Measurements from ENCODE around the gene FASTK. TPM values are rescaled to one million over a fixed set of nuclear protein-coding genes. Genes with fewer than 3 reads are reported as not detected.
A peak's percentile ranks its signal among the peaks of the same experiment; 100 is the strongest.

FASTK gene
- total RNA-seq, 1 experiment from 2014 or later = 95.0 TPM

DNA sequence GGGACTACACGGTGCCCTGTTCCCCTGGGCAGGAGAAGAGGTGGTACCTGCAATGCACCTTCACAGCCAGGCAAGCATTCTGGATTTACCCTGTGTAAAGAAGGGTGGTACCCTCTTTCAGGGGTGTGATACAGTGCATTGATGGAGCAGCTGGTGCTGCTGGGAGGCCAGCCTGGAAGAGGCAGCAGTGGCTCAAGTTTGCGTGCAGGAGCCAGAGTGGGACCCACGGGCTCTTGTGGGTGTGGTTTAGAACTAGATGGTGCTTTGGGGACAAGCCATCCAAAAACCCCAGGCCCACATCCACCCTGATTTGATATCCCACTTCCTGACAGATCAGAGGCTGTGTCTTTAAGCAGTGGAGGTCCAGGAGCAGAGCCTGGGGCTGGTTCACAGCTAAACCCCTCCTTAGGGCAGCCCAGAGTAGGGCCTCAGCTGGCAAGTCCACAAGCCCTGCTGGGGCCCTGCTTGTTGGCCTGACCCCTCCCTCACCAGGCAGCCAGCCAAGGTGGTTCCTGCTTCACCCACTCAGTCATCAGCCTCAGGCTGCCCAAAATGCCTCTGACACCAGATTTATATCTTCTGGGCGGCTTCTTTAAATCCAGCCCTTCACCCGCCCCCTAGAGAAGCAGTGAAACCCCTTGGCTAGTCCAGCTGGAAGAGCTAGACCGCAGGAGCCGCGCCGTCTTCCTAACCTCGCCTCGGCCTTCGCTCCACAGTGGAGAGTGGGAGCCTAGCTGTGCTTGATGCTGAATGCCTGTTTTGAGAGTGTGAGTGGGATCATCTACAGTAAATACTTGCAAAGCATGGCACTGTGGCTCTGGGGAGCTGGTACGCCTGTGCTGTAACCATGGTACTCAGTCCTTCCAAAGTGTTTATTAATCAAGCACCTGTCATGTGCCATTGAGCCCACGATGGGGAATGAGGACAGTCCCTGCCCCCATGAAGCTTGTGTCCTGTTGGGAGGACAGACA is 33.7 kb downstream of the FASTK start:
- ATAC-seq (peak; percentile 6; the same call in 1 of the 2 replicates), DNase-seq (ENCODE audit: low read depth, low spot score) (no peak)

DNA sequence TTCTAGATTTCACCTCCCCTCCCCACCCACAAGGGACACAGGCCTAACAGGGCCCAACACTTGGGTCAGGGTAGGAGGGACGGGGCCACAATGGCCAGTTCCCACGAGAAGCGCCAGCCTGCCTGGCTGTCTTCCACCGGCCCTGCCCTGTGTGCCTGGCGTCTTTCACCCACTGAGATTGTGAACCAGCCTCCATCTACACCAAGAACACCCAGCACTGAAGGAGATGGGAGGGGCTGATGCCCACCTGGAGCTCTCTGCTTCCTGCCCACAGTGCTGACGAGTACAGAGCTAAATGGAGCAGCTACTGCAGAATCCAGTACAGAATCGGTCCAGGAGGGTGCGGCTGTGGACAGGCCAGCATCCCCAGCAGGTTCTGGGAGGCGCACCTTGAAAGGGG is 34.6 kb downstream of the FASTK start:
- in situ Hi-C loops (cut with HindIII; ENCODE audit: low pct_unique_long_range_greater_than_20kb, low sequenced_read_pairs) = no loop called here
- no peak for ATAC-seq
- no TSS peak for BruUV-seq (replicated peaks)
- TF ChIP-seq, protein P1, sequence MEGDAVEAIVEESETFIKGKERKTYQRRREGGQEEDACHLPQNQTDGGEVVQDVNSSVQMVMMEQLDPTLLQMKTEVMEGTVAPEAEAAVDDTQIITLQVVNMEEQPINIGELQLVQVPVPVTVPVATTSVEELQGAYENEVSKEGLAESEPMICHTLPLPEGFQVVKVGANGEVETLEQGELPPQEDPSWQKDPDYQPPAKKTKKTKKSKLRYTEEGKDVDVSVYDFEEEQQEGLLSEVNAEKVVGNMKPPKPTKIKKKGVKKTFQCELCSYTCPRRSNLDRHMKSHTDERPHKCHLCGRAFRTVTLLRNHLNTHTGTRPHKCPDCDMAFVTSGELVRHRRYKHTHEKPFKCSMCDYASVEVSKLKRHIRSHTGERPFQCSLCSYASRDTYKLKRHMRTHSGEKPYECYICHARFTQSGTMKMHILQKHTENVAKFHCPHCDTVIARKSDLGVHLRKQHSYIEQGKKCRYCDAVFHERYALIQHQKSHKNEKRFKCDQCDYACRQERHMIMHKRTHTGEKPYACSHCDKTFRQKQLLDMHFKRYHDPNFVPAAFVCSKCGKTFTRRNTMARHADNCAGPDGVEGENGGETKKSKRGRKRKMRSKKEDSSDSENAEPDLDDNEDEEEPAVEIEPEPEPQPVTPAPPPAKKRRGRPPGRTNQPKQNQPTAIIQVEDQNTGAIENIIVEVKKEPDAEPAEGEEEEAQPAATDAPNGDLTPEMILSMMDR (IDR thresholded peaks at IDR 0.05) = no peak
- TF ChIP-seq SIN3A (IDR thresholded peaks at IDR 0.05; ENCODE audit: borderline replicate concordance, insufficient read depth, low read depth, low read length) = no peak
- TF ChIP-seq TCF7L2 (IDR thresholded peaks at IDR 0.05; ENCODE audit: low read depth, low read length) = no peak
- TF ChIP-seq, protein P2, sequence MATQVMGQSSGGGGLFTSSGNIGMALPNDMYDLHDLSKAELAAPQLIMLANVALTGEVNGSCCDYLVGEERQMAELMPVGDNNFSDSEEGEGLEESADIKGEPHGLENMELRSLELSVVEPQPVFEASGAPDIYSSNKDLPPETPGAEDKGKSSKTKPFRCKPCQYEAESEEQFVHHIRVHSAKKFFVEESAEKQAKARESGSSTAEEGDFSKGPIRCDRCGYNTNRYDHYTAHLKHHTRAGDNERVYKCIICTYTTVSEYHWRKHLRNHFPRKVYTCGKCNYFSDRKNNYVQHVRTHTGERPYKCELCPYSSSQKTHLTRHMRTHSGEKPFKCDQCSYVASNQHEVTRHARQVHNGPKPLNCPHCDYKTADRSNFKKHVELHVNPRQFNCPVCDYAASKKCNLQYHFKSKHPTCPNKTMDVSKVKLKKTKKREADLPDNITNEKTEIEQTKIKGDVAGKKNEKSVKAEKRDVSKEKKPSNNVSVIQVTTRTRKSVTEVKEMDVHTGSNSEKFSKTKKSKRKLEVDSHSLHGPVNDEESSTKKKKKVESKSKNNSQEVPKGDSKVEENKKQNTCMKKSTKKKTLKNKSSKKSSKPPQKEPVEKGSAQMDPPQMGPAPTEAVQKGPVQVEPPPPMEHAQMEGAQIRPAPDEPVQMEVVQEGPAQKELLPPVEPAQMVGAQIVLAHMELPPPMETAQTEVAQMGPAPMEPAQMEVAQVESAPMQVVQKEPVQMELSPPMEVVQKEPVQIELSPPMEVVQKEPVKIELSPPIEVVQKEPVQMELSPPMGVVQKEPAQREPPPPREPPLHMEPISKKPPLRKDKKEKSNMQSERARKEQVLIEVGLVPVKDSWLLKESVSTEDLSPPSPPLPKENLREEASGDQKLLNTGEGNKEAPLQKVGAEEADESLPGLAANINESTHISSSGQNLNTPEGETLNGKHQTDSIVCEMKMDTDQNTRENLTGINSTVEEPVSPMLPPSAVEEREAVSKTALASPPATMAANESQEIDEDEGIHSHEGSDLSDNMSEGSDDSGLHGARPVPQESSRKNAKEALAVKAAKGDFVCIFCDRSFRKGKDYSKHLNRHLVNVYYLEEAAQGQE (IDR thresholded peaks at IDR 0.05; ENCODE audit: insufficient read depth in 1 of 2, low read depth in 2 of 2, low read length in 1 of 2) = no peak
- Histone ChIP-seq H3K9me3 (ENCODE audit: control insufficient read depth, insufficient read depth, low read depth, low read length) (no peaks in the 10 kb centered on the region), H3K4me3 (ENCODE audit: low read depth in 2 of 2, low read length in 2 of 2) (no peak overlapping the region), H3K27me3 (ENCODE audit: control insufficient read depth, insufficient read depth, low read length) (no peaks in the 10 kb centered on the region), H3K36me3 (ENCODE audit: control insufficient read depth, insufficient read depth, low read length) (no peaks in the 10 kb centered on the region), H3K4me1 (ENCODE audit: control insufficient read depth, insufficient read depth, low read length) (no peaks in the 10 kb centered on the region), H3K27ac (ENCODE audit: low read length) (no peak overlapping the region)
- ChIA-PET POLR2A (no interaction called here), CTCF (no interaction called here)
- intact Hi-C loops (cut with micrococcal nuclease; ENCODE audit: unreplicated experiment) = no loop called here
- no peak for DNase-seq (ENCODE audit: low read depth, low spot score)

More for the DNA sequence above, 33.7 kb downstream of the FASTK start:
- H3K9me3 ChIP-seq (ENCODE audit: control insufficient read depth, insufficient read depth, low read depth, low read length) = no peaks in the 10 kb centered on the region
- no peak overlapping the region for H3K4me3 ChIP-seq (ENCODE audit: low read depth in 2 of 2, low read length in 2 of 2)
- intact Hi-C loops (cut with micrococcal nuclease; ENCODE audit: unreplicated experiment) (no loop called here), in situ Hi-C loops (cut with HindIII; ENCODE audit: low pct_unique_long_range_greater_than_20kb, low sequenced_read_pairs) (no loop called here)
- H3K4me1 ChIP-seq (ENCODE audit: control insufficient read depth, insufficient read depth, low read length) = no peaks in the 10 kb centered on the region
- no peak overlapping the region for H3K27ac ChIP-seq (ENCODE audit: low read length)
- H3K27me3 ChIP-seq (ENCODE audit: control insufficient read depth, insufficient read depth, low read length) = no peaks in the 10 kb centered on the region
- TF ChIP-seq, protein P1 (IDR thresholded peaks at IDR 0.05) = no peak
- TF ChIP-seq POLR2AphosphoS5 (IDR thresholded peaks at IDR 0.05; ENCODE audit: low read depth, low read length) = no peak
- TF ChIP-seq, protein P2 (IDR thresholded peaks at IDR 0.05; ENCODE audit: insufficient read depth in 1 of 2, low read depth in 2 of 2, low read length in 1 of 2) = no peak
- ChIA-PET CTCF (no interaction called here), POLR2A (no interaction called here)
- no TSS peak for BruUV-seq (replicated peaks)
- H3K36me3 ChIP-seq (ENCODE audit: control insufficient read depth, insufficient read depth, low read length) = no peaks in the 10 kb centered on the region
